ENCODE data around the gene MLANA. TPM values are rescaled to one million over a fixed set of nuclear protein-coding genes. Genes with fewer than 3 reads are reported as not detected.

Gene MLANA
- total RNA-seq, 1 donor from 2014 or later: not detected

DNA sequence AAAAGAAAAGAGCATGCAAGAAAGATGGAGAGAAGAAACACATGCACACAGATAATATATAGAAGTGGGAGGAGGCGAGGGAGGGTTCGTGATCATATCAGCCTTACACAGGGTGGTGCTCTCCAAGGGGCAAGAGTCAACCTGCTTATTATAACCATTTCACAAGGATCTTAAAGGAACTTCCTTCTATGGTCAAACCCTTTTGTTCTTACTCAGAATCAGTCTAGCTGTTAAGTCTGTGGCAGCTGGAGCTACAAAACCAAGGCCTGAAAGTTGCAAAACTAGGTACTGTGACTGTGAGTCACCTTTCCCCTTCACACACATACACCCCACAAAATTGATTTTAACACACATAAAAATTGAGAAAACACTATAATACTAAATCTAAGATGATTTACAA, 39.2 kb upstream of the MLANA start:
- no peaks in the 10 kb centered on the region for H3K9me3 ChIP-seq (ENCODE audit: insufficient read depth, low read depth, low read length)
- H3K4me3 Mint-ChIP-seq (ENCODE audit: unreplicated experiment): no peak overlapping the region
- no peak for FAIRE-seq
- peaks cover 15% of the 10 kb centered on the region for H3K4me1 Mint-ChIP-seq (ENCODE audit: low read depth, unreplicated experiment)
- peaks cover 75% of the 10 kb centered on the region for H3K27me3 ChIP-seq (ENCODE audit: insufficient read depth, low read length)
- H3K36me3 Mint-ChIP-seq (ENCODE audit: low read depth, unreplicated experiment): no peaks in the 10 kb centered on the region
- H3K79me2 ChIP-seq (ENCODE audit: insufficient read depth, low read length): no peaks in the 10 kb centered on the region
- H3K27ac Mint-ChIP-seq (ENCODE audit: unreplicated experiment): peak overlapping the region; percentile 73
- peaks cover 4% of the 10 kb centered on the region for H3K27me3 Mint-ChIP-seq (ENCODE audit: low read depth, unreplicated experiment)
- H3K36me3 ChIP-seq (ENCODE audit: insufficient read depth, low read length): no peaks in the 10 kb centered on the region
- no peak overlapping the region for H3K4me3 ChIP-seq (ENCODE audit: insufficient read depth, low read depth, low read length)
- H3K4me1 ChIP-seq (ENCODE audit: insufficient read depth, low read length): no peaks in the 10 kb centered on the region
- TF ChIP-seq EZH2 (IDR thresholded peaks at IDR 0.05; ENCODE audit: insufficient read depth, low read length): no peak
- TF ChIP-seq, protein P1, sequence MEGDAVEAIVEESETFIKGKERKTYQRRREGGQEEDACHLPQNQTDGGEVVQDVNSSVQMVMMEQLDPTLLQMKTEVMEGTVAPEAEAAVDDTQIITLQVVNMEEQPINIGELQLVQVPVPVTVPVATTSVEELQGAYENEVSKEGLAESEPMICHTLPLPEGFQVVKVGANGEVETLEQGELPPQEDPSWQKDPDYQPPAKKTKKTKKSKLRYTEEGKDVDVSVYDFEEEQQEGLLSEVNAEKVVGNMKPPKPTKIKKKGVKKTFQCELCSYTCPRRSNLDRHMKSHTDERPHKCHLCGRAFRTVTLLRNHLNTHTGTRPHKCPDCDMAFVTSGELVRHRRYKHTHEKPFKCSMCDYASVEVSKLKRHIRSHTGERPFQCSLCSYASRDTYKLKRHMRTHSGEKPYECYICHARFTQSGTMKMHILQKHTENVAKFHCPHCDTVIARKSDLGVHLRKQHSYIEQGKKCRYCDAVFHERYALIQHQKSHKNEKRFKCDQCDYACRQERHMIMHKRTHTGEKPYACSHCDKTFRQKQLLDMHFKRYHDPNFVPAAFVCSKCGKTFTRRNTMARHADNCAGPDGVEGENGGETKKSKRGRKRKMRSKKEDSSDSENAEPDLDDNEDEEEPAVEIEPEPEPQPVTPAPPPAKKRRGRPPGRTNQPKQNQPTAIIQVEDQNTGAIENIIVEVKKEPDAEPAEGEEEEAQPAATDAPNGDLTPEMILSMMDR (IDR thresholded peaks at IDR 0.05; ENCODE audit: insufficient read depth, low read depth, low read length): no peak
- no peak overlapping the region for H3K27ac ChIP-seq (ENCODE audit: low read depth, low read length)
- H2AFZ ChIP-seq (ENCODE audit: low read depth, low read length): no peak overlapping the region
- no peaks in the 10 kb centered on the region for H4K20me1 ChIP-seq (ENCODE audit: insufficient read depth, low read length)
- no peaks in the 10 kb centered on the region for H3K9me3 Mint-ChIP-seq (ENCODE audit: unreplicated experiment)
- H3K9ac ChIP-seq (ENCODE audit: low read length): no peak overlapping the region
- no peak overlapping the region for H3K4me2 ChIP-seq (ENCODE audit: low read length)
- peak; percentile 45 for DNase-seq (ENCODE audit: low read depth)

DNA sequence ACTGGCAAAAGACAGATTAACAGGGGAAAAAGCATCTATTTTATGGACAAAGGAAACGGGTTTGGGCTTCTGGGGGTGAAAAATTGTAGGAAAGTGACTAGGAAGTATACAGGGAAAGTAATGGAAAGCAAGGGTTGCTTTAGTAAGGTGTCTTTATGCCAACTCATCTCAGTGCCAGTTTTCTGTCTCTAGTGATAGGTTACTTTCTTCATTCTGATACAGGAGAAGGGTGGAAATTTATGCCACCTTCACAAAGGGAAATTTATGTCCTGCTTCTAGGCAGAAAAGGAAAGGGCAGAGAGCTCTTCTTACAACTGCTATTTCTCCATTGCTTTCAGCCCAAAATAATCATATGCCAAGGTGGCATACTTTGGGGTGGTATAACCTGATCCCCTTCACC, 37.7 kb upstream of the MLANA start:
- Mint-ChIP-seq H3K27ac (ENCODE audit: unreplicated experiment) (no peak overlapping the region), H3K4me1 (ENCODE audit: low read depth, unreplicated experiment) (peaks cover 17% of the 10 kb centered on the region), H3K9me3 (ENCODE audit: unreplicated experiment) (no peaks in the 10 kb centered on the region), H3K36me3 (ENCODE audit: low read depth, unreplicated experiment) (no peaks in the 10 kb centered on the region), H3K27me3 (ENCODE audit: low read depth, unreplicated experiment) (peaks cover 2% of the 10 kb centered on the region), H3K4me3 (ENCODE audit: unreplicated experiment) (no peak overlapping the region)
- Histone ChIP-seq H3K27ac (ENCODE audit: low read depth, low read length) (no peak overlapping the region), H2AFZ (ENCODE audit: low read depth, low read length) (no peak overlapping the region), H3K4me1 (ENCODE audit: insufficient read depth, low read length) (no peaks in the 10 kb centered on the region), H3K4me2 (ENCODE audit: low read length) (no peak overlapping the region), H3K9ac (ENCODE audit: low read length) (no peak overlapping the region), H3K4me3 (ENCODE audit: insufficient read depth, low read depth, low read length) (no peak overlapping the region), H3K79me2 (ENCODE audit: insufficient read depth, low read length) (no peaks in the 10 kb centered on the region), H4K20me1 (ENCODE audit: insufficient read depth, low read length) (no peaks in the 10 kb centered on the region), H3K36me3 (ENCODE audit: insufficient read depth, low read length) (no peaks in the 10 kb centered on the region), H3K27me3 (ENCODE audit: insufficient read depth, low read length) (peaks cover 79% of the 10 kb centered on the region), H3K9me3 (ENCODE audit: insufficient read depth, low read depth, low read length) (no peaks in the 10 kb centered on the region)
- DNase-seq (ENCODE audit: low read depth) (no peak), FAIRE-seq (no peak)
- TF ChIP-seq, protein P1 (IDR thresholded peaks at IDR 0.05; ENCODE audit: insufficient read depth, low read depth, low read length): no peak

DNA sequence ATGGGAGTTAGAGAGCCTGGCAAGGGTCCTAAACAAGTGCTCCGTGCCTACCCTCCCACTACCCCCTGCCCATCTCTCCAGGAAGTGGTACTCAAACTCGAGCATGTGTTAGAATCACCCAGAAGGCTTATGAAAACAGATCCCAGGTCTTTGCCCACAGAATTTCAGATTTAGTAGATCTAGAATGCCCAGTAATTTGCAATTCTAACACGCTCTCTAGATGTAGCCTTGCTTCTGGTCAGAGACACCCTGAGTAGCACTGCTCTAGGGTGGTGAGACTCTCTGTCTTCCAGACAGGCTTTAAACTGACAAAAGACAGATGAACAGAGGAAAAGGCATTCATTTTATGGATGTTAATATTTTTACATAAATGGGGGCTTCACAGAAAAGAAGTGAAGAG, 37.1 kb upstream of the MLANA start:
- Histone ChIP-seq H4K20me1 (ENCODE audit: insufficient read depth, low read length) (no peaks in the 10 kb centered on the region), H3K9me3 (ENCODE audit: insufficient read depth, low read depth, low read length) (no peaks in the 10 kb centered on the region), H3K4me2 (ENCODE audit: low read length) (no peak overlapping the region), H3K4me1 (ENCODE audit: insufficient read depth, low read length) (no peaks in the 10 kb centered on the region), H3K27ac (ENCODE audit: low read depth, low read length) (no peak overlapping the region), H2AFZ (ENCODE audit: low read depth, low read length) (no peak overlapping the region), H3K27me3 (ENCODE audit: insufficient read depth, low read length) (peaks cover 78% of the 10 kb centered on the region), H3K36me3 (ENCODE audit: insufficient read depth, low read length) (no peaks in the 10 kb centered on the region), H3K4me3 (ENCODE audit: insufficient read depth, low read depth, low read length) (no peak overlapping the region), H3K79me2 (ENCODE audit: insufficient read depth, low read length) (no peaks in the 10 kb centered on the region), H3K9ac (ENCODE audit: low read length) (no peak overlapping the region)
- no peak for TF ChIP-seq EZH2 (IDR thresholded peaks at IDR 0.05; ENCODE audit: insufficient read depth, low read length)
- TF ChIP-seq, protein P1 (IDR thresholded peaks at IDR 0.05; ENCODE audit: insufficient read depth, low read depth, low read length): no peak
- Mint-ChIP-seq H3K27ac (ENCODE audit: unreplicated experiment) (no peak overlapping the region), H3K27me3 (ENCODE audit: low read depth, unreplicated experiment) (no peaks in the 10 kb centered on the region), H3K4me3 (ENCODE audit: unreplicated experiment) (no peak overlapping the region), H3K36me3 (ENCODE audit: low read depth, unreplicated experiment) (no peaks in the 10 kb centered on the region), H3K9me3 (ENCODE audit: unreplicated experiment) (no peaks in the 10 kb centered on the region), H3K4me1 (ENCODE audit: low read depth, unreplicated experiment) (peaks cover 17% of the 10 kb centered on the region)
- DNase-seq (ENCODE audit: low read depth) (no peak), FAIRE-seq (no peak)

Data from astrocyte (in vitro differentiated cells and primary cell).